HG03066 (cell line): Measurements from ENCODE around the gene SLC7A4.

Experiments used
- ATAC-seq: cut with Tn5 transposase; IDR thresholded peaks from one replicate; pipeline ENCODE4 v1.9.1; 2021; ENCODE audit warnings: low read depth; ENCODE audit not compliant: unreplicated experiment

SLC7A4 gene

DNA sequence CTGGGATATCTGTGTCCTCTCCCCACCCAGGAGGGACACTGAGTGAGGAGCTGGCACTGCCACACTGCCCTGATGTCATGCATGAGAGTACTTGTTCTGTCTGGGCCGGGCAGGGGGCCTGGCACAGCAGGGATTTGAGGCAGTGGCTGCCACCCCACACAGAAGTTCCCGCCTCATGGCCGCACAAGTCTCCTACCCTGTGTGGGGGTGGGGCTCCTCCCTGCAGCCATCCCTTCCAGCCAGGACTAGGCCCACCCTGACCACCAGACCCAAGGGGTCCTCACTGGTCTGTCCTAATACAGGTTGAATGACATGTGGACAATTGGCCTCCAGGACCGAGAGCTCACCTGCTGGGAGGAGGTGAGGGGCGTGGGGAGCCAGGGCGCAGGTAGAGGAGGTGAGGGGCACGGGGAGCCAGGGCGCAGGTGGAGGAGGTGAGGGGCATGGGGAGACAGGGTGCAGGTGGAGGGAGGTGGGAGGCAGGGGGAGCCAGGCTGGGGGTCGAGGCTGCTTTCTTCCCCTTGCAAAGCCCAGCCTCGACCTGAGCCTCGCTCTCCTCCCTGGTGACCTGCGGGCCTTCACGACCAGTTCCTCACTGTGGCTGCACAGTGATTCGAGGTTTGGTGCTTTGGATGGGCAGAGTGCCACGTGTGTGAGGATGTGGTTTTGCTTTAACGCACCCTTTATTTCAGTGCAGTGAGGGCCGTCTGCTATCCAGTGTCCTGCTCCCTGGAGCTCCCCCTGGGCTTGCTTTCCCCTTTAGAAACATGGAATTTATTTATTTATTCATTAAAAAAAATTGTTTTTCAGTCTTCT is 42.8 kb downstream of the SLC7A4 start:
- ATAC-seq = no peak

DNA sequence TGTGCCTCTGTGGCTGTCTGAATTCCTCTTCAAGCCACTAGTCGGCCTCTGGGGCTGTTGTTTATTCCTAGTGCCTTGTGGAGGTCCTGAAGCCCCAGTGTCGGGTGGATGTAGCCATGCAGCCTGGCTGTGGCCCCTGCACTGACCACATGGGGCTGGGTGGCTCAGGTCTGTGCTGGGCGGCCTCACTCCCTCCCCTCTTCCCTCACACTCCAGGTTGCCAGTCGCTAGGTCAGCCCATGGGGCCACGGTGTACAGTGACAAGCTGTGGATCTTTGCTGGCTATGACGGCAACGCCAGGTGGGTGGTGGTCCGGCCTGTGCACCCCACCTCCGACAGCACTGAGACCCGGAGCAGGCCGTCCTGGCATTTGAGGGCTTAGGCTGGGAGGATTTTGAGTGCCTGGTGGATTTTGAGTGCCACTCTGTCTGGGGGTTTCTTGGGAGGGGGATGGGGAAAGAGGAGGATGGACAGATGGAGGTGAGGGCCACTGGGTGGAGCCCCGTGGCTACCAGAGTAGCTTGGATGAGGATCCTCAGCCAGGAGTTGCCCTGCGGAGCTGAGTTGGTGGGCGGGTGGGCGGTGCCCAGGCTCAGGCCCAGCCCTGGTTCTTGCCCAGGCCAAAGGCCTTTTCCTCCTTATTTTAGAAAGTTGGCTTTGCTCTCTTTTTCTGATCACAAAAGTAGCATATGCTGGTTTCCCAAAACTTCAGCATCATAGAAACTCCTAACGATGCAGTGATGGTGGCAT is 43.6 kb downstream of the SLC7A4 start:
- no peak for ATAC-seq

DNA sequence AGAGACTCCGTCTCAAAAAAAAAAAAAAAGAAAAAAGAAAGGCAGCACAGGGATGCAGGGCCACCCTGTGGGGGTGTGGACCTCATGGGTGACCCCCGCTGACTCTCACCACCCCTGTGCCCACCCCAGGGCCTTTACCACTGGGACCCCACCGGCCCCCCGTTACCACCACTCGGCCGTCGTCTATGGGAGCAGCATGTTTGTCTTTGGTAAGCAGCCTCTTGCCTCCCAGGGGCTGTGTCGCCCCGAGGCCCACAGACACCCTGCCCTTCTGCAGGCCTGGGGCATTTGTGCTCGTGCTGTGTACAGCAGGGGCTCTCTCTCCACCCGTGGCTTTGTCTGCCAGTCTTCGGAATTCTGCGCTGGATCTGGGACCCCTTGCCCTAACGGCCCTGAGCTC is 45.0 kb downstream of the SLC7A4 start:
- ATAC-seq = no peak

DNA sequence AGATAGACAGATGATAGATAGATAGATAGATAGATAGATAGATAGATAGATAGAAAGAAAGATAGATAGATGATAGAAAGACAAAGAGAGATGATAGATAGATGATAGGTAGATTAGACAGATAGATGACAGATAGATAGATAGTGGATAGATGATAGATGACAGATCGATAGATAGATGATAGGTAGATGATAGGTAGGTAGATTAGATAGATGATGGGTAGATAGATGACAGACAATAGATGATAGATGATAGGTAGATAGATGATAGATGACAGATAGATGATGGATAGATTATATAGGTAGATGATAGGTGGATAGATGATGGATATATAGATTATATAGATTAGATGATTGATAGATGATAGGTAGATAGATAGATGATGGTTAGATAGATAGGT is 46.0 kb downstream of the SLC7A4 start:
- ATAC-seq = no peak

DNA sequence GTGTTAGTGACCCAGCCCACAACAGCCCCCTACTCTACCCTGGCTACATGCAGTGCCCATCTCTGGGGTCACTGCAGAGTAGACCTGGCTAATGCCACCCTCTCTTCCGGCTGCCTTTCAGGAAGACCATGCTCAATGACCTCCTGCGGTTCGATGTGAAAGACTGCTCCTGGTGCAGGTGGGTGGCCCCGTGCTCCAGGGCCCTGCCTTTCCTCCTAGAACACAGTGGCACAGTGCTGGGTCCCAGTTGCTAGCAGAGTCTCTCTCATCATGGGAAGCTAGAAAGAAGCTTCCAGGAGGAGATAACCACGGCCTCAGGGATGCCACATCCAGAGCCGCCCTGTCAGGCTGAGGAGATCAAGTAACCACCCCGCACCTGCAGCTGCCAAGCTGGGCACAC is 46.6 kb downstream of the SLC7A4 start:
- no peak for ATAC-seq

DNA sequence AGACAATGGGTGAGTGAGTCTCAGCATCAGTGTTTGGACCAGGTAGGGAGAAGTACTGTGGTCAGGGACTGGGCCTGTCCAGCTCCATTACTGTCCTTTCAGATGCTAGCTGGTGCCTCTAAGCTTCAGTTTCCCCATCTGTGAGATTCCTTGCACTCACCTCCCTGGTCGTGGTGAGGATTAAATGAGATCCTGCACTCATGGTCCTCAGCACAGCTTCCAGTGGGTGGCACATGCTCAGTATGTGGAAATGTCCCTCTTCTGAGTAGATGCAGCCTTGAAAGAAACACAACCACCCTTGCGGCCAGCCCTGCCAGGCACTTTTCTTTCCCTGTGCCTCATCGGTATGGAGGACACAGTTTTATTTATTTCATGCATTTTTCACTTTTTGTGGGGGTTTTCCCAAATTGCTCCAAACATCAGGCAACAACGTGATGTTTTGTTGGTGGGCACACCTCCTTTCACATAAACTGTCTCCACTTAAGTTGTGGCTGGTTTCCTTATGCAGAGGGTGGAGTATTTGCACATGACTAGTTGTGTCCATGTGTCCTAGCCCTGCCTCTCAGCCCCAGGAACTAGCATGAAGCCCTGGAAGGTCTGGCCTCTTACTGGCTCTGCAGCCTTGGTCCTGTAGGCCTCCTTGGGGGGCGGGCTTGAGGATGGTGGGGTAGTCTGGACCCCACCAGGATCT is 49.1 kb downstream of the SLC7A4 start:
- ATAC-seq = no peak

DNA sequence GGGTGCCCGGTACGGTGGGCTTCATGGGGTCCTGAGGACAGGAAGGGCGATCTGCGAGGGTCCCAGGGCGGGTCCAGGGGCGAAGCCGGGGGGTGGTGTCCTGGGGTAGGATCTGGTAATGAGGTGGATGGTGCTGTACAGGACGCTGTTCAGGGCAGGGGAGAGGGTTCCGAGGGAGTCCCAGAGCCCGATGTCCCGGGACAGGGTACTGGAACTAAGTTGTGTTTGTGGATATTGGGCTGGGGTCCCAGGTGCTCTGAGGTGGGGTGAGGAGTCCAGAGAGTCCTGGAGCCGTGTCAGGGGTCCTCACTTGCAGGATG is 49.8 kb downstream of the SLC7A4 start:
- ATAC-seq = no peak

DNA sequence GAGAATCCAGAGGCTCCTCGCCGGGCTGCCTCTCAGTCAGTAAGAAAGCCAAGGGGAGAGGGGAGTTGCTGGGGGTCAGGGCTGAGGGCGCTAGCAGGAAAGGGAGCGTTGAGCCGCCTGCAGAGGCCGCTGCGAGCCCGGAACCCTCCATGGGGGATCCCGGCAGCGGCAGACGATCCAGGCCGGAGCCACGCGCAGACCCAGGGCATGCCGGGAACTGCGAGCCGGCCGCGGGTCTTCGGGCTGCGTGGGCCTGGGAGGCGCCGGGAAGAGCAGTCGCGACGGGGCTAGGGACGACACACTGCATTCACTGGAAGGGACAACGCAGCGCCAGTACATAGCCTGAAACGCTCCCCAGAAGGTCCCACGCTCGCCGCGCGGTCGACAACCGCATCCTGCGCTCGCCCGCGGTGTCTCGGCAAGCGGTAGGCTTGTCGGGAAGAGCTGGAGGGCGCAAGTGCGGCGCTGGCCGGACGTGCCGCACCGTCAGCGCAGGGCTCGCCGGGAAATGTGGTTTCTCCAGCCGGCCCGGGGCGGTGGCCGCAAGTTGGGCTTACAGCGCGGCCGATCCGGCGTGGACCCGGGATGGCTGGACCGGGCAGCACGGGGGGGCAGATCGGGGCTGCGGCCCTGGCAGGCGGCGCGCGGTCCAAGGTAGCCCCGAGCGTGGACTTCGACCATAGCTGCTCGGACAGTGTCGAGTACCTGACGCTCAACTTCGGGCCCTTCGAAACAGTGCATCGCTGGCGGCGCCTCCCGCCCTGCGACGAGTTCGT is 50.4 kb downstream of the SLC7A4 start, which contains the start of gene LZTR1:
TSS of gene LZTR1 (plus strand) at position 511 of the 776 bp plus-strand sequence. CDS start at position 586, 75 bp downstream.
- peak; percentile 65 for ATAC-seq

DNA sequence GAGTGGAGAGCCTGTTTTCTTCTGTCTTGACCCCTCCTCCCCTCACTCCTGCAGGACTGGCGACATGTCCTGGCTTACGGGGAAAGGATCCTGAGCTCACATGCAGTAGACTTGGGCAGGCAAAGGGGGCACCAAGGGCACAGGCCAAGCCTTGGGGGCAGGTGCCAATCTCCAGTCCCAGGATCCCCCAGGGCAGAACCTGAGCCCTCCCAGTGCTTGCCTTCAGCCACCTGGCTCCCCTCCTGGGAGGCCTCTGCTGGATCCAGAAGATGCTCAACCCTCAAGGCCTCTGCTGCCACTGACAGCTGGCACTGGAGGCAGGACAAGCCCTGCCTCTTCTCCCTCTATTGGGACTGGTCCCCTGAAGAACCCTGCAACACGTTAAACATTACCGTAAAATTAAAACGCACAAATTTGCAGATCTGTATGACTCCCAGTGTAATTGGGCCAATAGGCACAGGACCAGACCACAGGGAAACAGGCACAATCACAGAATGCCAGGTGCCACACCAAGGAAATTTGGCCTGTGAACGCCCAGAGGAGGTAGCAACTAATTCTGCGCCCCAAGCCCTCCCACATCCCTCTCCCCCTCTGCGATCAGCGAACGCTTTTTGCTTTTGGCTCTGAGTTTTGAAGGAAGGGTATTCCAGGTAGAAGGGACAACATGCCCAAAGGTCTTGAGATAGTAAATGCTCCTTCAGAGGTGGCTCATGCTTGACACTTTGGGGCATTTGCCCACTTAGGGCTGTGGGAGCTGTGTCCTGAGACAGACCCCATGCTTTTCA is 51.2 kb downstream of the SLC7A4 start:
- no peak for ATAC-seq

DNA sequence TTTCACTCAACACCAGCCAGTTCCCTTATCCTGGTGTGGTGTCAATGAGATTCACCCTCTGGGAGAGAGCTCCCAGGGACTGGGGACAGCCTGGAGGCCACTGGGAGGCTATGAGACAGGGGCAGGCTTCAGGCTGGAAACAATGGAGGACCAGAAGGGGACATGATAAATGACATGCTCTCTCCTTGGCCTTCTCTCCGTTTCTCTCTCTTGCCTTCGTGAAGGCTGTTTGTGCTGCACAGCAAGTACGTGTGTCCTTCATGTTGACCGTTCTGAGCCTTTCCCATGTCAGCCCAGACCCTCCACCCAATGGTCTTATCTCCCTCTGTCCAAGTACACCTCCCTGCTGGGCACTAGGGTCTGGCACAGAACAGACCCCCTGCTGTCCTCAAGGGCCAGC is 51.8 kb downstream of the SLC7A4 start:
- ATAC-seq = no peak

DNA sequence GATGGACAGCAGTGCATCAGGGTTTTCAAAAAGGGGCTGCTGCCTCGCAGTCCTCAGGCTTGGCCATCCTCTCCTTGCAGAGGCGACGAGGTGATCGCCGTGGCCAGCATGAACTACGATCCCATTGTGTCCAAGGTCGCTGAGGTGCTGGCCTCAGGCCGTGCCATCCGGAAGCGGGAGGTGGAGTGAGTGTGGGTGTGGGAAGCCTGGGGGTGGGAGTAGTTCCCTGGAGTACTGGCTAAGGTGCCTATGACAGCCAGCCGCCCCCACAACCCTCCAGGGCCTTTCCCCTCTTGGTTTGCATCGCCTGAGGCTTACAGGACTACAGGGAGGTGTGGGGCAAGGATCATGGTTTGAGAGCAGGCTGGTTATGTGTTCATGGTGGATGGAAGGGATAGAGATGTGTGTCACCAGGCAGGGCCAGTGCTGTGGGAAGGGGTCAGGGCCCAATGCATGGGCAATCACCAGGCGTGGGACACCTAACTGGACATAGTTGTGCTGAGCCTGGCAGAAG is 52.4 kb downstream of the SLC7A4 start:
- no peak for ATAC-seq

DNA sequence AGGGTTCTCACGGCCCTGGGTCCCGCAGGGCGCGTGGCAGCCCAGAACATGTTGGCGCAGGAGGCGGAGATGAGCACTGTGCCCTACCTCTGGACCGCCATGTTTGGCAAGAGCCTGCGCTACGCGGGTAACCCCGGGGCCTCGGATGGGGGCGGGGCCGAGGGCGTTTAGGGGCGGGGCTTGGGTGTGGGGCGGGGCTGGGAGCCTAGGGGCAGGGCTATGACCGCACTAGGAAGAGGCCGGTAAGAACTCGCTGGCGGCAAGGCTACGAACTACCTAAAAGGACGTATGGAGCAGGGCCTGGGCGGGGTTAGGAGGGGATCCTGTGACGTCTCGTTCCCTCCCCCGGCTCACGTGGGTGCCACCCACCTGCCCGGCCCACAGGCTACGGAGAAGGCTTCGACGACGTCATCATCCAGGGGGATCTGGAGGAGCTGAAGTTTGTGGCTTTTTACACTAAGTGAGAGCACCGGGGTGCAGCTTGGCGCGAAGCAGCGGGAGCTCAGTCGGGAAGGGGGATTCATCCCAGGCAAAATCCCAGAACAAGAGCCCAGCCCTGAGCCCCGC is 53.0 kb downstream of the SLC7A4 start:
- ATAC-seq = no peak
